ENCODE measurements around the gene TNS4.

Gene TNS4

GRCh38 chr17:40470932-40471828, 30.2 kb downstream of the TNS4 start:
- no peak for DNase-seq

- DNase-seq = no peak
Measured at GRCh38 chr17:40469805-40470675, 31.4 kb downstream of the TNS4 start.

- DNase-seq = no peak
Measured at GRCh38 chr17:40468560-40468959, 32.9 kb downstream of the TNS4 start.

GRCh38 chr17:40467281-40467867, 34.0 kb downstream of the TNS4 start:
- no peak for DNase-seq

GRCh38 chr17:40466298-40466971, 35.0 kb downstream of the TNS4 start:
- no peak for DNase-seq

GRCh38 chr17:40464392-40464855, 37.0 kb downstream of the TNS4 start:
- DNase-seq = no peak

- DNase-seq = no peak
Measured at GRCh38 chr17:40463122-40463550, 38.3 kb downstream of the TNS4 start.

GRCh38 chr17:40462343-40463121, 38.9 kb downstream of the TNS4 start:
- DNase-seq = no peak

GRCh38 chr17:40461732-40462342, 39.6 kb downstream of the TNS4 start:
- no peak for DNase-seq

- DNase-seq = no peak
Measured at GRCh38 chr17:40460968-40461731, 40.3 kb downstream of the TNS4 start.

- DNase-seq = no peak
Measured at GRCh38 chr17:40460604-40460967, 40.8 kb downstream of the TNS4 start.

- no peak for DNase-seq
Measured at GRCh38 chr17:40459636-40460603, 41.5 kb downstream of the TNS4 start.

GRCh38 chr17:40458851-40459482, 42.5 kb downstream of the TNS4 start:
- no peak for DNase-seq

- no peak for DNase-seq
Measured at GRCh38 chr17:40457964-40458791, 43.2 kb downstream of the TNS4 start.

- DNase-seq = no peak
Measured at GRCh38 chr17:40457369-40457768, 44.1 kb downstream of the TNS4 start.

- DNase-seq = no peak
Measured at GRCh38 chr17:40456396-40456951, 44.9 kb downstream of the TNS4 start.

GRCh38 chr17:40454613-40454995, 46.8 kb downstream of the TNS4 start:
- DNase-seq = no peak

Data from GOT3 (cell line).